HG02678 (cell line): ENCODE data around the gene KIAA0319L.

Experiments used
- ATAC-seq: cut with Tn5 transposase; IDR thresholded peaks from one replicate; pipeline ENCODE4 v1.9.1; 2021; ENCODE audit warnings: mild to moderate bottlenecking, moderate library complexity; ENCODE audit not compliant: unreplicated experiment

Gene KIAA0319L

DNA sequence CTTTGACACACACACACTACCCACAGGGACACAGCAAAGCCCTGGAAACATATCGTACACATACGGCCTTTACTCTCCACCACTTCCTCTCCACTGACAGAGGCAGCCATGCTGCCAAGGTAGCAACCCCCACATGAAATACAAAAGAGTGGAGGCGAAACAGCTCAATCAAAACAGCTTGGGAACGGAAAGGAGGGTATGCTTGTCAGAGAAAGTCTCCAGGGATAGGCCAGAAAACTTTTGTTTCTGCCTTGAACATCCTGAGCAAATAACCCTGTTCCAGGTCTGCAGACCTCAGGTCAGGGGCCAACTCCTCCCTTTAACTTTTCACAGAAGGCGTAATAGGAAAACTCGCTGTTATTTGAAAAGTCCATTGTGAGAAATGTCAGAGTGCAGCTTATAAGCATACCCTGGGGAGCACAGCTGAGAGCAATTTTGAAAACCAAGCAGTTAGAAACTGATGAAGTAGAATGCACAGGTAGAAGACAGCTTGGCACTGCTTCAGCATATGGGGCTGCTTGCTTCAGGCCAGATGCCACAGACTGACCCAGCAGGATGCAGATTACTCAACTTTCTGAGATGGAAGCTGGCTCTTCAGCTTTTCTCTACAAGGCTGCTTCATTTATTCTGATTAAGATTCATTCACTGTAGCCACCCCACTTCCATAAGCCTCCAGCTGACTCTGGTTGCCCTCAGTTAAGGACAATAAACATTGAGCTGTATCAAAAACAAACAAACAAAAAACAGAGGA lies 18.0 kb downstream of the KIAA0319L start:
- ATAC-seq: no peak

DNA sequence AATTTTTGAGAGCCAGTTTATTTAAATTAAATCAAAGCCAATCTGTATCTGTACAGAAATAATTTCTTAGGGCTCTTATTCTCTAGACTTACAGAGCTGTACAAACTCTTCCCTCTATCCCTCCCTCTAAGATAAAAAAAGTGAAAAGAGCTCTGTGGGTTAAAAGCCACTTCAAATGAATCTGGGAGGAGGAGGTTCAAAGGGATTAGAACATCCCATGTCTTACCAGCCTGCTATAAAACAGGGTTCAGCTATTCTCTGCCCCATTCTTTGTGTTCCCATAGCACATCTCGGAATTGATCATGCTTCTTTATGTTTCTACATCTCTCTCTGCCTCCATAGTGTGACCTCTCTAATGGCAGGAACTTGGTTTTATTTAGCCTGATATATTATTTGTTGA lies 19.4 kb downstream of the KIAA0319L start:
- no peak for ATAC-seq

DNA sequence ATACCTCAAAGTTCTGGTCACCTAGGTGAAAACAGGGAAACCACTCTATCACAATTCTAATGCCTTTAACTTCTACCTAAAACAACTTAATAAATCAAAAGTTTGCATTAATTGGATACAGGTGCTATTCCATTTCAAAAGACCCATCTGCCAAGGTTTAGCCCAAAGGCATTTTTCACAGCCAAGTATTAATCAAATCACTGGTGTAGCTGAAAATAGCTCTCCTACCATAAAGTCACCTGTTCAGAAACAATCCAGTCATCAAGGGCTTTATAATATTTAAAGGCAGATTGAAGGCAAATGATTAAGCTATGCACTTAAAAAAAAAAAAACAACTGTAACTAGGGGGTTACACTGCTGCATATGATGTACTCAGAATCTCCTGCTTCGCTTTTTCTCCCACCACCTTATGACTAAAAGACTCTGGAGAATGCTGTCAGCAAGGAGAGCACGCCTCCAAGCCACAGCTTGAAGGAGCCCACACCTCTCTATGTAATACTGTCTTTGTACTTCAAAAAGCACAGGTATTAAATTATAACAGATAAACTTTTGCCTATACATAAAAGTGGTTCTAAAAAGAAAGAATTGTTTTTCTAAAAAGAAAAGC lies 20.5 kb downstream of the KIAA0319L start:
- no peak for ATAC-seq

DNA sequence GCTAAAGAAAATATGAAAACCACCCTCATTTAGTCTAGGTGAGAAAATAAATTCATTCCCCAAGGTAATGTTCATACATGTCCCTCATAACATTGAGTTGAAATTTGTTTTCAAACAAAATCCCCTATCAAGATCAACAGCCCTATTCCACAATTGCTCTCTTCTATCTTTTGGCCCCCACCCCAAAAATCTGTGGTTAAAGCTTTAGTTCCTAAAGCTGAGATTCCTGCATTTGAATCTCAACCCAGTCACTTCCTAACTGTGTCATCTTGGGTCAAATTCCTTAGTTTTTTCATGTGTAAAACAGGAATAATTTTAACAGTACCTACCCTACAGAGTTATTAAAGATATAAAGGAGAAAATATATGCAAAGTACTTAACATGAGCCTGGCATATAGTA lies 22.0 kb downstream of the KIAA0319L start:
- no peak for ATAC-seq

DNA sequence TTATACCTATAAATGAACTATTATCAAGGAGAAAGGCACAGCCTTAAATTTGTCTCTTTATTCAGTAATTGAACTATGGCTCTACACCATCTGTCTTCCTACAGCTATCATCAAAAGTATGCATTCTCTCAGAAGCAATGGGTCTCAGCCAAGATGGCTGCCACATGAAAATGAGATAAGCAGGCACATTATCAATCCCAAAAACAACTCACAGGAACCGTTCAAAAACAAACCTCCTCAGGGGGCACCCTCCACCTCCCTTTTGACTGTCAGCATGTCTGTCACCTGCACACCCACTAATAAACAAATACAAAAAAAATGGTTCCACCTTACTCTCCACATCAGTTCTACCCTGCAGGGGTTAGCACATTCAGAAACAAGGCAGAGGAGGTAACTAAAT lies 23.6 kb downstream of the KIAA0319L start:
- ATAC-seq: no peak

DNA sequence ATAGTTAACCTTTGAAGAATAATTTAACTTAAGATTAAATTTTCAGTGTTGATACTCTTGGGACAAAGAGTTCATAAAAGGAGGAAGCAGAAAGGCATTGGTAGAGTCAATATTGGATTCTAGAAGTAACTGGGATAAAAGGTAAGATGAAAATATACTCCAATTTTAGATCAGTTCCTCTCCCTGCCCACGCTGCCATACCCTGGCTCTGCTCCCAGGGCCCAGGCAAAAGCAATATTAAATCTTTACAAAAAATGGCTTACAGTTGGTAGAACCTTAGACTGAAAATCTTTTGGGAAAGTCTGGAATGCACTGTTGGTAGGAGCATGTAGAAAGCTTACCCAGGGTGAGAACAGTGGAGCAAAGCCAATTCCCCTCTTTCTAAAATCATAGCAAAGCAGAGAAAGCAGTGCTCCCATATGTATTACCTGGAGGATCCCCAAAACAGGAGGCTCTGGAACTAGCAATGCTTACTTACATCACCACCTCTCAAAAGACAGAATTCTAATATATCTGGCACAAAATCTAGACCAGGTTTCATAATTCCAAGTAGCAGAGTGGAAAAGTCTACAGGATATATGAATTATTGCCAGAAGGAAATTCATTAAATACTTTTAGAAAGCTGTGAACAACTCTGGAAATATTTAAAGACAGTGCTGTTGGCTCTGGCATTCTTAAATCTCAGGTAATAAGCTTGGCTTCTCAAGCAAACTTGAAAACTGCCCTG lies 24.5 kb downstream of the KIAA0319L start:
- ATAC-seq: no peak

DNA sequence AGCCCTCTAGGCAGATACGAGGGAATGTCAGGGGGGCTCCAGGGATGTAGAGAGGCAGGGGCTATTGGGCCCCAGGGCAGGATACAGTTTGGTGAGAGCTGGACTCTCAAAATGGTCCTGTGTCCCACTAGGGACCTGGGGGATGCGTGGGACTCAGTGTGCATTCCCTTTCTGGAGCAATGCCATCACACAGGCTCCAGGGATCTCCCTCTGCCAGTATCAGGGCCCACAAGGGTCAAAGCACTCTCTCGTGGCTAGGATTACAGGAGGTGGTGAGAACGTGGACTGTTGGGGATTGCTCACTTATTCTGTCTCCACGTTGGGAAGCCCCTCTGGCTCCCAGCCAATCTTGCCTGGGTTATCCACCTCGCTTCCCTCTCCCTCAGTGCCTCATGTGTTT lies 25.8 kb downstream of the KIAA0319L start:
- ATAC-seq: no peak

DNA sequence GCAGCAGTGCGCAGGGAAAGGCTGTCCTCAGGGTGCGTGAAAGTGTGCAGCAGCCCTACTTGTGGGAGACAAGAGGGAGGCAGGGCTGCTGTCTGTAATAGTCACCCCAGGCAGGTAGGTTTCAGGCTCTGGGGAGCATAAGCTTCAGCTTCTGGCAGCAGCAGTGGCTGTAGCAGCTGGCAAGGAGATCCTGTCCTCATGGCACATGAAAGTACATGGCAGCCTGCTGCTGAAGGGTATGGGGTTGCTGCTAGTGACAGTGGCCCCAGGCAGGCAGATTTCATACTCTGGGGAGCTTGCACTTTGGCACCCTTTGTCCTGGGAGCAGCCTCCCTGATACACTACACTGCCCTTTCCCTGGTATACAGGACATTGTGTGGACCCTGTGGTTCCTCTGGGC lies 26.3 kb downstream of the KIAA0319L start:
- no peak for ATAC-seq

DNA sequence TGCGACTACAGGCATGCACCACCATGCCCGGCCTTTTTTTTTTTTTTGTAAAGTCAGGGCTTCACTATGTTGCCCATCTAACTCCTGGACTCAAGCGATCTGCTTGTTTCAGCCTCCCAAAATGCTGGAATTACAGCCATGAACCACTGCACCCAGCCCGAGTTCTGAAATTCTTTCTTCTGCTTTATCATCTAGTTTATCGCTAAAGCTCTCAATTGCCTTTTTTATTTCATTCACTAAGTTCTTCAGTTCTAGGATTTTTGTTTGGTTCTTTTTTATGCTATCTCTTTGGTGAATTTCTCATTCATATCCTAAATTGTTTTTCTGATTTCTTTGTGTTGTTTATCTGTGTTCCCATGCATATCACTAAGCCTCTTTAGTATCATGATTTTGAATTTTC lies 27.0 kb downstream of the KIAA0319L start:
- ATAC-seq: no peak

DNA sequence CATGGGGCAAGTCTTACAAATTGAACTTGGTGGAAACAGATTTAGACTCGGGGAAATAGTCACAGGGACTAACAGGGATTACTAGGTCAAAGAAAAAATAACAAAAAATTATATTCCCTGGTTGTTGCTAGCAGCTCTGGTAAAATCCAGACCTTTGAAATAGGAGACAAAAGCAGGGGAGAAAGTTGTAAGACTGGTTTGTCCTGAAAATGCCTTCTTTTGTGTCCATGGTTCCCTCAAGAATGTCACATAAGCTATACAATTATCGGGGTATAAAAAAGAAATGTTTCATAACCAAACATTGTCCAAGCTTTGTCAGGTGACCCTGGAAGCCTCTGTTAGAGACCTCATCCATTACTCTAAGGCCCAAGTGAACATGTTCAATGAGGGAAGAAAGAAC lies 33.1 kb downstream of the KIAA0319L start:
- no peak for ATAC-seq

DNA sequence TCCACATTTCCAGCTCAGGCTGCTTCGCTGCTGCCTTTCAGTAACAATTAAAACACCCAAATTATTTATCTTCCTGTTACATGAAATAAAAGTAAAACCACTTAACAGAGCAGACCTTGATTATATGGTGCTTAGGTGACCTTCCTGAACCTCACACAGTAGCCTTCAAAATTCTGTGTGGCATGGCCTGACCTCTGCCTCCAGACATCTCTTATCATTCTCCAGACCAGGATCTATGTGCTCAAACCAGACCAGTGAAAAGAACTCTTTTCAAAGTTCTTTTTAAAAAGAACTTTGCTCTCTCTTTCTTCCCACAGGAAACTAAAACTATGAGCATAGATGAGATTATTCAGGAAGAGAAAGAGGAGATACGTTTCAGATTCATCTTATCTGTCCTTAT lies 37.8 kb downstream of the KIAA0319L start:
- no peak for ATAC-seq

DNA sequence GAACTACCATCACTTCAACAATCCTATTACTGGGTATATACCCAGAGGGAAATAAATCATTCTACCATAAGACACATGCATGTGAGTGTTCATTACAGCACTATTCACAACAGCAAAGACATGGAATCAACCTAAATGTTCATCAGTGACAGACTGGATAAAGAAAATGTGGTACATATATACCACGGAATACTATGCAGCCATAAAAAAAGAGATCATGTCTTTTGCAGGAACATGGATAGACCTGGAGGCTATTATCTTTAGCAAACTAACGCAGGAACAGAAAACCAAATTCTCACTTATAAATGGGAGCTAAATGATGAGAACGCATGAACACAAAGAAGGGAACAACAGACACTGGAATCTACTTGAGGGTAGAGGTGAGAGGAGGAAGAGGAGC lies 39.0 kb downstream of the KIAA0319L start:
- ATAC-seq: no peak

DNA sequence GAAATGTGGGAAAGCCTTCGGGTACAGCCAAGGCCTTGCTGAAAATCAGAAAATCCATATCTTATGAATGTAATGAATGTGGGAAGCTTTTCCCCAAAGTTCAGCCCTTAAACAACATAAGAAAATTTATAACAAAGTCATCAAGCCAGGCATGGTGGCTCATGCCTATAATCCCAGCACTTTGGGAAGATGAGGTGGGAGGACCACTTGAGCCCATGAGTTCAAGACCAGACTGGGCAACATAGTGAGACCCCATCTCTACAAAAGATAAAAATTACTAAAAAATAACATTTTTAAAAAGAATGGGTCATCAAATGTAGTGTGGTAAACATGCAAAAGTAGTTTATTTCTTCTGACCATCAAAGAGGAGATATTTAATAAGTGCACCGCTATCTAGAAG lies 45.9 kb downstream of the KIAA0319L start:
- ATAC-seq: no peak

DNA sequence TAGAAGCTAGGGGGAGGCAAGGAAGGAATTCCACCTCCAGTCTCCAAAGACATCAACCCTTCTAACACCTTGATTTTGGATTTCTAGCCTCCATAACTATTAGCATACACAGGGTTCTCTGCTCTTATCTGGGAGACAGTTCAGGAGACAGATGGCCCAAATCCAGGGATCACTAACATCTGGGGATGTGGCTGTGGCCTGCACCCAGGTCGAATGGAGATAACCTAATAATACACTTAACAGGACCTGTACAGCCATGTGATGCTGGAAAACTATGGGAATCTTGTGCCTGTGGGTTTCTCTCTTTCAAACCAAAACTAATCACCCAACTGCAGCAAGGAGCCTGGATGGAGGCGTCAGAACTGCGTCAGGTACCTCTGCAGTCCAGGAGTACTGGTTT lies 47.6 kb downstream of the KIAA0319L start:
- no peak for ATAC-seq

DNA sequence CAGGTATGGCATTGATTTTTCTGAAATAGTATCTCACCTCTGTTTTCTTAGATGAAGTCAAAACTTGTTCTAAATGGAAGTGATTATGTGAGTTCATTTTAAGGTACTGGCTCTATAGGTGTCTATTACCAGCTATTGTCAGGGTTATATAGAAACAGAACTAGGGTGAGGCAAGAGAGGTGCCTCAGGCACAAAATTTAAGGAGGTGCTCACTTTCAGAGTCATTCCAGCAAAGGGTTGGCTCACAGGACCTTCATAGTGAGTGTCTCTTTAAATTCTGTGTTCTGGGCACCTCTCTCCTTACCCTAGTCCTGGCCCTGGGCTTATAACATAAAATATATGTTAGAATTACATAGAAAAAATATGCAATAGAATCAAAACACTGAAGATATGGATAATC lies 49.3 kb downstream of the KIAA0319L start:
- ATAC-seq: no peak

DNA sequence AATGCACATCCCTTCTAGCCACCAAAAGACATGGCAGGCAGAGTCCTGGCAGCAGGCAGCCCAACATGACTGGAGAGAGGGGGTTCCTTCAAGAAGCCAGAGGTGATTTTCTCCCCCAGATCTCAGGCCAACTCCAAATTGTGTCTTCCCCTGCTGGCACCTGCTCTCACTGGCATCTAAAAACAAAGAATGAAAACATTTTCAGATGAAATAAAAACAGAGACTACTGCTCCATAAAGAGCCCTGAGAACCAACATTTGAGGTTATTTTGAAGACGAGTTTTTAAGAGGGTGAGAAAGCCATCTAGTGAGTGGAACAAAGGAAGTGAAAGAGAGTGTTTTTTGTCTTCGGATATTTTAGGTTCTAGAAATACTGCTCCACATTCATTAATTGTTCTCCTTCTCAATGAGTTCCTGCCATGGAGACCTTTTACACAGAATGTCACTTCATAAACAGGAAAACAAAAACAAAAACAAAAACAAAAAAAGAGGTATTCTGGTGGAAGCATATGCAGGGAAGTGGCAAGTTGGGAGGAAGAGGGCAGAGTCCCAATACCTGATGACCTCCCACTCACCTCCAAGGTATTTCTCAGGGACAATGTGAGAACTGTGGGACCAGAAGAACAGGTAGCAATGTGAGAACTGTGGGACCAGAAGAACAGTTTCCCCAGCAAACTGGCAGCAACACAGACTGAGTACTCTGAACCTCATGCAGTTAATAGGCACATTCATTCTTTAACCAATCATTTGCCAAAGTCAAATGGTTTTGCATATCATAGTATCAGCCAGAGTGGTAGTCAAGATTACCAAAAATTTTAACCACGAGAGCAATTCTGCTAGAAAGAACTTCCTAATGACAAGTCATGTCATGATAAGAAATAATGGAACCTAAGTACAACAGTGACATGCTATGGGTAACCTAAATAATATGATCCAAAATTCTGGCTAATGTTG lies 50.0 kb downstream of the KIAA0319L start:
- ATAC-seq: no peak

DNA sequence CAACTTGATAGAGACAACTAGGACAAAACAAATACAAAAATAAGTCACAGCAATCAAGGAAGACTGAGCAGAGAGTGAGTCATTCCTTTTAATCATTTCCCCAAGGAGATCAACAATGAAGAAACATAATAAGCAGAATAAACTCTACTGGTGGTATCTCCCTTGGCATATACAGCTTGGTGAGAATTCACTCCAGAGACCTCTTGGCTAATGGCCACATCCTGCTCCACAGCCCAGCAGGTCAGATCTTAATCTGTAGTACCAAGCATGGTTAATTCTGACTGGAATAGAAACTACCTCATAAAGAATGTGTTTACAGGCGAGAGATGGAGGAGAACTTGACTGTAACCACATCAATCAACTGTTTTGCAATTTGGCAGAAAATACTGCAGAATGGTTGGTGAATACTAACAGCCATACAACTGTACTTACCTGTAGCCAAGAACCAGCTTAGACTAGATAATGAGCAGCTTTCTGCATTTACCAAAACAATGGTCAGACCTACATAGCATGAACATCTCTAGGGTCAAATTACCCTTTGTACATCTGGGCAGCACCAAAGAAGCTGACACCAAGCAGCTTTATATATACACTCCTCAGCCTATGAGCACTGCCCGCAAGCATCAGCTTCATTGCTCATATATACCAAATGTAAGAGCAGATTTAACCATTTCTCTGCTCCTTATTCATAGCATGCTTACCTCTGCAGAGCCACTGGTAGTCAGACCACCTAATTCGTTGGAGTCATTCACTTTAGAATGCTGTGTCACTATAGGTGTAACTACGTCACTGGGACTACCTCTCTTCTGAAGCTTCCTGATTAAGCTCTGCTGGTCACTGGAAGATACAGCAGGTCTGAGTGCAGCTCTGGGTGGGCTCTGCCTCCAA lies 51.0 kb downstream of the KIAA0319L start:
- no peak for ATAC-seq

DNA sequence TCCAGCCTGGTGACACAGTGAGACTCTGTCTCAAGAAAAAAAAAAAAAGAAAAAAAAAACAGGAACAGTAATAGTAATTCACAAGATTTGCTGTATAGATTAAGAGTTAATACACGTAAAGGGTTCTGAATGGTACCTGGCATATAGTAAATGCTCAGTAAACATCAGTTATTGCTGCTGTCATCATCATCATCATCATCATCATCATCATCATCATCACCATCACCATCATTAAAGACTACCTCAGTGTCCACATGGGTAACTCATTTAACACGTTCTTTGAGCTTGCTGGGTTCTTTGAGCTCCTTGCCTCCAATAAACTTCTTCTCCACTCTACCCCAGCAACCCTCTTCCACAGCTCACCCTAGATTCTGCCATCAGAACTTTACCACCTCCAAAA lies 55.0 kb downstream of the KIAA0319L start:
- no peak for ATAC-seq

DNA sequence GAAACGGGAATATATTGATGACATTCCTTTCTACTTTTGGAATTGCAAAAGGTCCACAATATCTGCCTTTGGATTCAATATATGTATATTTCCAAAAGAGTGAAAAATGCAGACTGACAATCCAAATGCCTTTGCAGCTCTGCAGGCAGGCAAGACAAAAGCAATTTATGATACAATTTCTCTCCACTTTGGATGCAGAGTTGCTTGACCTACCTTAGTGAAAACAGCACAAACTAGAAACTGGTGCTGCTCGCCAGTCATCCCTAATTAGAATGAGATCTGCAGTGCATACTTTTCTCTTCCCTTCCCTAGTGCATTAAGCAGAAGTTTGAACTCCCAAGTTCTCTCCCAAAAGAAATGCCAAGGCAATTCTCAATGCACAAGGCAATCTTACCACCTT lies 56.8 kb downstream of the KIAA0319L start:
- ATAC-seq: no peak

DNA sequence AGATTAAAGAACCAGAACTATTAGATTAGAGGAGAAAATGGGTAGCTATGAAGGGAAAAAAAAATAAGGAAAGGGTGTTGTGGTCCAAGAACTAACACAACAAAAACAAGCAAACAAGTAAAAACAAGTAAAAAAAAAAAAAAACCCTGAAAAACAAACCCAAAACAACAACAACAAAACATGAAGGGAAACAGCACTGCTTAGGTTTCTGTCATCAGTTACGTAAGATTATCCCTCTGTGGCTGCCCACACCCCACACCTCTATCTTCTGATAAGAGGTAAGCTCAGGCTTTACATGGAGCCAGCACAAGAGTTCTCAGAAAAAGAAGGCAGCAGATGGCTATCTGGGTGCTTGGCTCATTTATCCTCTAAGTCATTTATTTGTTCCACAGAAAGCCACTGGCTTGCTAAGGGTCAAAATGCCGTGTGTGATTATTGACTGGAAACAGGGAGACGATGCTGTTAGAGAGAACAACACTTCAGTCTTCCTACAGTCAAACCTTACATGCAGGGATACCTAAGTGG lies 57.5 kb downstream of the KIAA0319L start:
- no peak for ATAC-seq
